Coronary artery (tissue), 2 donors: ENCODE measurements around the gene NUP210L.
"Not testable (repeated sequence)": the region's sequence is repeated elsewhere in the genome, so short reads cannot be mapped to it uniquely, and the experiment has no call there.

Experiments used
- DNase-seq: peaks from one replicate; pipeline ENCODE4 v3.0.0-alpha.2; 2017; ENCODE audit warnings: low spot score
- H3K27ac ChIP-seq, 2 donors: fragments of 200-600 bp; sonication (generic); one replicate each; pipeline ENCODE4 v1.5.1; 2016 to 2019
- H3K4me3 ChIP-seq: fragments of 200-600 bp; sonication (generic); 2 replicates; pipeline ENCODE4 v1.5.1; 2016; ENCODE audit warnings: mild to moderate bottlenecking, moderate library complexity
- CTCF ChIP-seq: fragments of 200-600 bp; sonication (generic); IDR thresholded peaks from one replicate; pipeline ENCODE4 v1.5.1; 2019; ENCODE audit warnings: antibody characterized with exemption

NUP210L gene

GRCh38 chr1:154137888-154138287 is 17.0 kb downstream of the NUP210L start:
- TF ChIP-seq CTCF, result no peak
- Histone ChIP-seq H3K27ac (no peak overlapping the region), H3K4me3 (no peak overlapping the region)
- DNase-seq, result no peak

- no peak for DNase-seq
- Histone ChIP-seq H3K4me3 (no peak overlapping the region), H3K27ac (no peak overlapping the region)
- TF ChIP-seq CTCF, result no peak
Measured at GRCh38 chr1:154133256-154133655, 21.6 kb downstream of the NUP210L start.

- no peak for DNase-seq
- TF ChIP-seq CTCF, result no peak
- H3K4me3 ChIP-seq, result no peak overlapping the region
- no peak overlapping the region for H3K27ac ChIP-seq
Measured at GRCh38 chr1:154129391-154129970, 25.4 kb downstream of the NUP210L start.

- not testable (repeated sequence) for DNase-seq, H3K4me3 ChIP-seq, H3K27ac ChIP-seq
Measured at GRCh38 chr1:154123205-154123604, 31.7 kb downstream of the NUP210L start.

- DNase-seq, result no peak
Measured at GRCh38 chr1:154117642-154118041, 37.2 kb downstream of the NUP210L start.

GRCh38 chr1:154115180-154115579 is 39.7 kb downstream of the NUP210L start:
- H3K27ac ChIP-seq, result no peak overlapping the region
- H3K4me3 ChIP-seq, result no peak overlapping the region
- DNase-seq, result no peak
- TF ChIP-seq CTCF, result no peak

More at GRCh38 chr1:154117642-154118041, 37.2 kb downstream of the NUP210L start:
- Histone ChIP-seq H3K27ac (no peak overlapping the region), H3K4me3 (no peak overlapping the region)
- no peak for TF ChIP-seq CTCF

GRCh38 chr1:154104433-154105082 is 50.3 kb downstream of the NUP210L start:
- H3K4me3 ChIP-seq, result no peak overlapping the region
- no peak overlapping the region for H3K27ac ChIP-seq
- no peak for DNase-seq
- TF ChIP-seq CTCF, result no peak

- DNase-seq, H3K27ac ChIP-seq, H3K4me3 ChIP-seq: not testable (repeated sequence)
Measured at GRCh38 chr1:154100141-154100540, 54.7 kb downstream of the NUP210L start.
